Left ventricle myocardium superior (tissue), 1 donor: ENCODE measurements around the gene ADAMTS16. TPM values are rescaled to one million over a fixed set of nuclear protein-coding genes. Genes with fewer than 3 reads are reported as not detected.

Experiments
- ATAC-seq: fragments of 200-7000 bp; cut with Tn5 transposase; one replicate; pipeline ENCODE4 v1.9.1; 2020; ENCODE audit warnings: mild to moderate bottlenecking, moderate library complexity
- DNase-seq: peaks from one replicate; pipeline ENCODE4 v3.0.0-alpha.2; 2020
- intact Hi-C: fragments of 100-400 bp; cut with micrococcal nuclease; formaldehyde crosslinking; loops from one replicate; pipeline ENCODE4 v1.11.0; 2022
- total RNA-seq: library from RNA; stranded (reverse); fragmentation: NEBNext Ultra II Directional; extraction: Animal tissue kit (Norgen Biotek cat#: 25700); gene quantifications from one replicate; pipeline ENCODE4 v1.2.1, GENCODE V29; 2021
- donor health status: DM: no; HTN: yes; CAD: no; lungs with severe emphysema.

ADAMTS16 gene
- total RNA-seq, 1 donor from 2014 or later, result not detected

- intact Hi-C loops, result no loop called here
- DNase-seq, result no peak
- ATAC-seq, result no peak
Measured at GRCh38 chr5:5273398-5273797, 133.3 kb downstream of the ADAMTS16 start.

GRCh38 chr5:5273976-5274375, 133.8 kb downstream of the ADAMTS16 start:
- intact Hi-C loops, result no loop called here
- ATAC-seq, result no peak
- no peak for DNase-seq

- intact Hi-C loops, result no loop called here
- DNase-seq (no peak), ATAC-seq (no peak)
Measured at GRCh38 chr5:5275211-5275610, 135.1 kb downstream of the ADAMTS16 start.

DNA sequence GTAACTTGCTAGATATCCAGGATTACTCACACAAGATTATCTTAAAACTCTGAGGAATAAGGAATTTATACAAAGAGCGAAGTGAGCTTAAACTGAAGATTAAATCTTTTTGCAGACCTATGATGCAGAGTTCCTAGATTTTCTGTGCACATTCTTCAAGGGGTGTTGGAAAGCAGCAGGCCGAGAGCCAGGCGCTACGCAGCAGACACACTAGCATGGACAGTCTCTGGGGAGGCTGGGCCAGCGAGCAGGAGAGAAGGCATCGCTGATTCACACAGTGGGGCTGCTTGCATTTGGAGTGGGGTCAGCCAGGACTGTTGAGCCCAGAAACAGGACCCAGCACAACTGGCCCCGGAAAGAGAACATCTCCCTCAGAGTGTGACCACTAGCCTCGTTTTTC, 136.3 kb downstream of the ADAMTS16 start:
- DNase-seq, result no peak
- intact Hi-C loops, result no loop called here
- no peak for ATAC-seq

DNA sequence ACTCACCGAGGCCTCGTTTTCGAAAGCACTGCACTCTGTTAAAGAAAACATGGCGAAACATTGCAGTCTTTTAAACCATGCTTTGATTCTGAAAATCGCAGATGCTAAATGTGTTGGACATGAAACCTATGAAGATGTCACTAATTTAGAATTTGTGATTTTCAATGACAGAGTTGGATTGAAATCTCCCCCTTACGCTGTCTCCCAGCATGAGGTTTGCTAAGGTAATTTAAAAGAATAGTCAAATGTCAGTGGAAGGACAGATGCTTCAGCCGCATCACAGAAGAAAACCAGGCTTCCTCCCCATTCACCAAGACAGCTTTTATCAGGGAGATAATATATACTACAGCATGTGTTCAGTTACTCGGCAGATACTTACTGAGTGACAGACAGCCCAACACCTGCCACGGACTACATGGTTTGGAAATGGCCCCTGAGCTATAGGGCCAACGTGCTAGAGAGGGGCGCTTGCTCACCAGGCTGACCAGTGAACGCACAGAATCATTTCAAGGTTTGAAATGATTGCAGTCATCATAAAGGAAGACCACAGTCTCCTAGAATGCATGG, 136.9 kb downstream of the ADAMTS16 start:
- intact Hi-C loops, result no loop called here
- DNase-seq (no peak), ATAC-seq (no peak)

GRCh38 chr5:5278201-5278814, 138.2 kb downstream of the ADAMTS16 start:
- no peak for DNase-seq
- intact Hi-C loops, result no loop called here
- no peak for ATAC-seq

DNA sequence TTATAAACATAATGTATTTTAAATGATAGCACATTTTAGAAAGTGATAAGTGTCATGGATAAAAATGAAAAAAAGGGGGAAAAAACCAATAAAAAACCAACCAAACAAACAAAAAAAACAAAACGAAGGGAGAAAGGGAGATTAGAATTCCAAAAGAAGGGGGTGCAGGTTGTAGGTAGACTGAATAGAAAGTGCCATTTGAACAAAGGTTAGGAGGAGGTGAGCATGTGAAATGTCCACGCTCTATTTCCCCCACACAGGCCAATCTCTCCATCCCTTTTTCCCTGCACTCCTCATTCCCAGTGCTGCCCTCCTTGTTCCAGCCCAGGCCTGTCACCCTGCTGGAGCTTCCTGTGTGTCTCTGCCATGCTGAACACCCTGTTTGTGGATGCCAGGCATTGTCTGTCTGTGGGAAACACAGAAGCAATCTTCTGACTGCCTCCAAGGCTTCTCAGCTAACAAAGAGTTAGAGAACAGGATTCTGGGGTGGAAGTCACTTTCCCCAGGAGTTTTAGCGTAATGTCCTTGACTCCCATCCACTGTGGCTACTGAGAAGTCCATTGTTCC, 138.8 kb downstream of the ADAMTS16 start:
- DNase-seq, result no peak
- intact Hi-C loops, result no loop called here
- ATAC-seq, result no peak

GRCh38 chr5:5285906-5286305, 145.8 kb downstream of the ADAMTS16 start:
- no peak for ATAC-seq
- intact Hi-C loops, result no loop called here
- DNase-seq, result no peak

DNA sequence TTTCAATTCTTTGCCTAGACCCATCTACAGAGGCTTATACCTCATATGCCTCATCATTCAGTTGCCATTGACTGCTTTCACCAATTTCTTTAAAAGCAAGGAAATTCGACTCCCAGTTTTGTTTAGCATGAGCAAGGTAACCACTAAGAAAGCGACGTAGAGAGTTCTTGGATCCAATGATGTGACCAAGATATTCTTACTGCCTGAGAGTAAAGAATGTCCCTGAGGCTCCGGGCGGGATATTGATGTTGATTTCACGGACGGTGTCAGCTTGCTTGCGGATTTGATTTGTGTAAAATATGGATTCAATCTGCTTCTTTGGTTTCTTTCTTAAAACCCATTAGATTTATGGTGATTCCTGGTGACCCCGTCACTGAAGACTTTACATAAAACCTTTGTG, 147.3 kb downstream of the ADAMTS16 start:
- intact Hi-C loops, result no loop called here
- no peak for DNase-seq
- no peak for ATAC-seq

GRCh38 chr5:5288201-5288600, 148.1 kb downstream of the ADAMTS16 start:
- no peak for ATAC-seq
- intact Hi-C loops, result no loop called here
- DNase-seq, result no peak

- ATAC-seq (no peak), DNase-seq (no peak)
- intact Hi-C loops, result no loop called here
Measured at GRCh38 chr5:5289537-5289936, 149.4 kb downstream of the ADAMTS16 start.

DNA sequence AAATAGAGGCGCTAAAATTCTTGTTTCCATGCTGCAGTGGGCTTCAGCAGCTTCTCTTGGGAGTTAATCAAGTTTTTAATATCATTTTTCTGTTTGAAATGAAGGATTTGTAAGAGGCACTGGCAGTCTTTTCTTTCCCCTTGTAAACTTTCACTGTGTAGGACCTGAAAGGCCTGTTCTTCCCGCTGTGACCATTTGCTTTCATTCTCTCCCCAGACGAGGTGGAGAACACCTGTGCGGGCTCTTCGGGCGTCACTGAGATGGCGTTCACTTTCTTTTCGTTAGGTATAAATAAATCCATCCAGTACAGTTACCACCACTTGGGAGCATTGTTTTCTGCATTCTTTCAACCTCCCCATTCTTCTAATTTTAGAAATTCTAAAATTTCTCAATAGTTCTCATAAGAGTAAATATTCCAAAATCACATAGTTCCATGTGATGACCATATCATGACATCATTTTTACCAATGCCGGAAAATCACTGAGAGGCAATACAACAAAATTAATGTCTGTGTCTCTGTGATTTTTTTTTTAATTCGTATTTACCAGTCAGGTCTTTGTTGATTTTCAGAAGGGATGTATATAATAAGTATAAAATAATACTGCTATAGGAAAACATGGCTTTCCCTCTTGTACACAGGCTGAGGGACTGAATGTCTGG, 150.7 kb downstream of the ADAMTS16 start:
- DNase-seq, result no peak
- ATAC-seq, result no peak
- intact Hi-C loops, result no loop called here

GRCh38 chr5:5291357-5291756, 151.2 kb downstream of the ADAMTS16 start:
- ATAC-seq (no peak), DNase-seq (peak; percentile 46)
- intact Hi-C loops, result no loop called here

DNA sequence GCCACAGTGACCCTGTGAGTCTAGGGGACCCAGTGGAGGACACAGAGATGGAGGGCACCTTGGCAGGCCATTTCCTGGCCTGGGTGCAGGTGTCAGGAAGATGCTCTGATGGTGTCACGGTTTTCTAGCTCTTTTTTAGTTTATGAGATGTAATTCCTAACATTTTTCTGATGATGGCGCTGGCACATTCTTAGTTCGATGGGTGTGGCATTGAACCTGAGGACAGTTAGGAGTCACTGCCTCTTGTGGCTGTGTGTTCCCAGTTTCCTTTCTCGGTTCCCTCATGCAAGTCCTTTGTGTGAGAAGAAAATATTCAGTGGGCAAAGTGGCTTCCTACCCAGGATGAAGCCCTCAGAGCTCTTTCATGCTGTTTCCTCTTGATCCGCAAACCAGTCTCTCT, 152.9 kb downstream of the ADAMTS16 start:
- intact Hi-C loops, result no loop called here
- ATAC-seq (no peak), DNase-seq (no peak)

- ATAC-seq, result no peak
- intact Hi-C loops, result no loop called here
Measured at GRCh38 chr5:5294429-5294828, 154.3 kb downstream of the ADAMTS16 start.

GRCh38 chr5:5295351-5295750, 155.2 kb downstream of the ADAMTS16 start:
- DNase-seq, result no peak
- ATAC-seq, result no peak
- intact Hi-C loops, result no loop called here

More at GRCh38 chr5:5294429-5294828, 154.3 kb downstream of the ADAMTS16 start:
- no peak for DNase-seq

DNA sequence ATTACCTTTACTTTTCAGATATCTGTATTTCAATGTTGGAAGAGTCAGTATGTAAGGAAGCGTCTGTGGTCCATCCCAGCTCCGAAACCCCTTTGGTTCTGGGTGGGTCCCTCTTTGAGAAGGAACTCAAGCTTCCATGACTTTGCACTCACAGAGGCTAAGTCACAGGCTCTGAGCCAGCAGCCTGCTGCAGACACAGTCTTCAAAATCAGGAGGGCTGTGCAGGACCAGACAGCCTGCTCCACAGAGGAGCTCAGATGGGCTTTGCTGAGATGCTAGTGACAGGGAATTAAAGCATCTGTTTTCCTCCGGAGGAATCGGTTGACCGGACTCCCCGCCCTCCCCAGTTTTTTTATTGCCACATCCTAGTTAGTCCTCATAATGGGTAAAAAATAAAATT, 155.9 kb downstream of the ADAMTS16 start:
- DNase-seq (no peak), ATAC-seq (no peak)
- intact Hi-C loops, result no loop called here

- DNase-seq (no peak), ATAC-seq (no peak)
- intact Hi-C loops, result no loop called here
Measured at GRCh38 chr5:5297432-5298067, 157.4 kb downstream of the ADAMTS16 start.

- DNase-seq, result no peak
- no peak for ATAC-seq
- intact Hi-C loops, result no loop called here
Measured at GRCh38 chr5:5298068-5298633, 158.0 kb downstream of the ADAMTS16 start.
